ENCODE data around the gene PTPRG.

The PTPRG gene

DNA sequence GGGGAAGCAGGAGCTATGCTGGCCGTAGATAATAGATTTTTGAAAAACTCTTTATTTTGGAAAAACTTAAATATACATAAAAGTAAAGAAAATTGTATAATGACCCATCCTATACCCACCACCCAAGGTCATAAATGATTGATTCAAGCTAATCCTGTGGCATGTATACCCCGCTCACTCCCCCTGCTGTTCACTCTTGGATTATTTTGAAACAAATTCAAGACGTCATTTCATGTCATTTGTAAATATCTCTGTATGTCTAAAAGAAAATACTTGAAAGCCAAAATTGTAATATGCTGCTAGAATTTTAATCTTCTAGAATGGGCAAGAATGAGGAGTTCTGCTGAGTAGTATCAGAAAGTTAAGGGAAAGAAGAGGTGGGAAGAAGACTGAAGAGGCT lies 570.2 kb downstream of the PTPRG start:
- TF ChIP-seq, protein P1, sequence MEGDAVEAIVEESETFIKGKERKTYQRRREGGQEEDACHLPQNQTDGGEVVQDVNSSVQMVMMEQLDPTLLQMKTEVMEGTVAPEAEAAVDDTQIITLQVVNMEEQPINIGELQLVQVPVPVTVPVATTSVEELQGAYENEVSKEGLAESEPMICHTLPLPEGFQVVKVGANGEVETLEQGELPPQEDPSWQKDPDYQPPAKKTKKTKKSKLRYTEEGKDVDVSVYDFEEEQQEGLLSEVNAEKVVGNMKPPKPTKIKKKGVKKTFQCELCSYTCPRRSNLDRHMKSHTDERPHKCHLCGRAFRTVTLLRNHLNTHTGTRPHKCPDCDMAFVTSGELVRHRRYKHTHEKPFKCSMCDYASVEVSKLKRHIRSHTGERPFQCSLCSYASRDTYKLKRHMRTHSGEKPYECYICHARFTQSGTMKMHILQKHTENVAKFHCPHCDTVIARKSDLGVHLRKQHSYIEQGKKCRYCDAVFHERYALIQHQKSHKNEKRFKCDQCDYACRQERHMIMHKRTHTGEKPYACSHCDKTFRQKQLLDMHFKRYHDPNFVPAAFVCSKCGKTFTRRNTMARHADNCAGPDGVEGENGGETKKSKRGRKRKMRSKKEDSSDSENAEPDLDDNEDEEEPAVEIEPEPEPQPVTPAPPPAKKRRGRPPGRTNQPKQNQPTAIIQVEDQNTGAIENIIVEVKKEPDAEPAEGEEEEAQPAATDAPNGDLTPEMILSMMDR (IDR thresholded peaks at IDR 0.05; ENCODE audit: low read depth, low read length) = peak; percentile 20
- DNase-seq (ENCODE audit: extremely low read depth, low read depth) = no peak

DNA sequence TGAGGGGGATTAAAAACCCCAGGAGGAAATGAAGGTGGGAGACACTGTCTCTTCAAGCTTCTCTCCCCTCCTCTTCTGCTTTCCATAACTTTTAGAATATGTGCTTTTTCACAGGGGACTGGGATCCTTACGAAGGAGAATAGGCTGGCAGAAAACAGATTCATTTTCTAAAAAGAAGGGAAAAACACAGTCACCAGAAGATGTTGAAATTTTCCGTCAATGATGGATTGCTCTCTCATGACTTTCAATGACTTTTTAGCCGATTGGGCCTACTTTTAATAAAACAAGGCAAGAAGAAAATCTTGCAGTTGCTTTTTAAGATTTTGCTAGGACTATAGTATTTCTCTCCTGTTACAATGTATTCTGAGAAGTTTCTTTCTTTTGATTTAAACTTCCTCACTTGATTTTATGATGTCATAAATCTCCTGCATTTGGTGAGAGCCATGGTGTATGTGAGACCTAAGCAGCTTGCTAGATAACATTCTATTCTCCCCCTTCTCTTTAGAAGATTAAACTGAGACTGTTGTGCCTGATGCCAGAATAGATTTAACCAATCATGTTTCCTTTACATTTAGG lies 570.7 kb downstream of the PTPRG start:
- TF ChIP-seq, protein P1 (IDR thresholded peaks at IDR 0.05; ENCODE audit: low read depth, low read length) = no peak
- DNase-seq (ENCODE audit: extremely low read depth, low read depth) = no peak

DNA sequence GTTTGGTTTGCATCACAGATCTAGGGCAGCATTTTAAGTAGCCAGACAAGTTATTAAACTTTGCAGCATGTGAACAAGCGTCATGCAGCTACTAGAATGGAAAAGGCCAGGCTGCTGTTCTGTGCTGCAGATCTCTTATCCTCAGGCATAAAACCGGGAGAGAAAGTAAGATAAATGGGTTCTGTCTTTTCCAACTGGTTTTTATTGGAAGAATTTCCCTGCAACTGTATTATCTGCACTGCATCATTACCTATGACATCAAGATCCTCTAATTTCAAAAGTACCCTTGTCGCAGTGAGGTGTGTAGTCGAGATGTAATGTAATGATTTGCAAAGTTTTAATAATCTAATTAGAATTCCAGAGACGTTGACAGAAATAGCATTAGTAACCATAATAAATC lies 571.6 kb downstream of the PTPRG start:
- no peak for DNase-seq (ENCODE audit: extremely low read depth, low read depth)
- TF ChIP-seq, protein P1 (IDR thresholded peaks at IDR 0.05; ENCODE audit: low read depth, low read length) = no peak

DNA sequence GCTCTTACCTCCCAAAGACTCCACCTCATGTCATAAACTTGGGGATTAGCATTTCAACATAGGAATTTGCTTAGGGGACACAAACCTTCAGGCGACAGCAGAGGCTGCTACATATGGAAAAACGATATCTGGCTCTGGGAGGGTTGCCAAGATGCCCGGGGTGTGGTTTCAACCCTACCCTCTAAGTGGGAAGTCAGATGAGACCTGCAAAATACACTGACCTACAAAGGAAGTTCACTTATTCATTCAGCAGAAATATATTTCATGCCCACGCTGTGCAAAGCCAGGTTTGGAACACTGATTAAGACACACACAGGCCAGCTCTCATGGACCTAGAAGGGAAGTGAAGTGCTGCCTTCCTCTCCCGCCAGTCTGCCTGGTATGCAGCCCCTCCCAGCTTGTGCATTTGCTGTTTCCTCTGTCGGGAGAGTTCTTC lies 572.7 kb downstream of the PTPRG start:
- DNase-seq (ENCODE audit: extremely low read depth, low read depth) = no peak
- TF ChIP-seq, protein P1 (IDR thresholded peaks at IDR 0.05; ENCODE audit: low read depth, low read length) = no peak

DNA sequence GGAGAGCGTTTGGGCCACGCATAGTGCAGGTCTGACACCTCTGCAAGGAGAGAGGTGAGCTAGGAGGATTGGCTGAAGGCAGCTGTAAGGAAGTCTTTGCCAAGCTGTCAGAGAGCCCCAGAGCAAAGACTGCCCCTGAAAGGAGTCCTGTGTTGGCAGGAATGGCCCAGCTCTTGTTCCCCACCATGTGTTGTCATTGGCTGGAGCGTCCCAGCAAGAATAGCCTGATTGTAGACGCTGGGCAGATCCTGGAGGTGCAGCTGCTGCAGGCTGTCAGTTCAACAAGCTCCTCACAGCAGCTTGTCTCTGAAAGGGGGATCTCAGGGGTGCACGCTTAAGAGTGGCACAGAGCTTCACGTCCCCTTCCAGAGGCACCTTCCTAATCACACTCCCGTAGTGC lies 574.4 kb downstream of the PTPRG start:
- DNase-seq (ENCODE audit: extremely low read depth, low read depth) = no peak
- TF ChIP-seq, protein P1 (IDR thresholded peaks at IDR 0.05; ENCODE audit: low read depth, low read length) = no peak

DNA sequence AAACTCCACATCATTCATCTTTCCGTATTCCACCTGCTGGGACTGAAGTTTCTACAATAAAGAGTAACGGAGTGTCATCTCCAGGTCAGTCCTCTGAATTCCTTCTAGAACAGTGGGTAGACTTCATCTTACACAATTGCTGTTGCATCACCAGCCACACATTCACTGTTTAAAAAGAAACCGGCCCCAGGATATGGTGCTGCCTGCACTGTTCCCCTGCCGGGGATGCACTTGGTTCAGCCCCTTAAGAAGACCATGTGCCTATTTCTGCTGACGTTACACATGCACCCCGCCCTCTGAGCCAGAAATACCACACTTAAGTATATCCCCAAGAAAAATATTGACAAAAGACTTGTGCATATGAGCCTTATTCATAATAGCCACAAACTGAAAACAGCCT lies 578.6 kb downstream of the PTPRG start:
- TF ChIP-seq, protein P1 (IDR thresholded peaks at IDR 0.05; ENCODE audit: low read depth, low read length) = no peak

DNA sequence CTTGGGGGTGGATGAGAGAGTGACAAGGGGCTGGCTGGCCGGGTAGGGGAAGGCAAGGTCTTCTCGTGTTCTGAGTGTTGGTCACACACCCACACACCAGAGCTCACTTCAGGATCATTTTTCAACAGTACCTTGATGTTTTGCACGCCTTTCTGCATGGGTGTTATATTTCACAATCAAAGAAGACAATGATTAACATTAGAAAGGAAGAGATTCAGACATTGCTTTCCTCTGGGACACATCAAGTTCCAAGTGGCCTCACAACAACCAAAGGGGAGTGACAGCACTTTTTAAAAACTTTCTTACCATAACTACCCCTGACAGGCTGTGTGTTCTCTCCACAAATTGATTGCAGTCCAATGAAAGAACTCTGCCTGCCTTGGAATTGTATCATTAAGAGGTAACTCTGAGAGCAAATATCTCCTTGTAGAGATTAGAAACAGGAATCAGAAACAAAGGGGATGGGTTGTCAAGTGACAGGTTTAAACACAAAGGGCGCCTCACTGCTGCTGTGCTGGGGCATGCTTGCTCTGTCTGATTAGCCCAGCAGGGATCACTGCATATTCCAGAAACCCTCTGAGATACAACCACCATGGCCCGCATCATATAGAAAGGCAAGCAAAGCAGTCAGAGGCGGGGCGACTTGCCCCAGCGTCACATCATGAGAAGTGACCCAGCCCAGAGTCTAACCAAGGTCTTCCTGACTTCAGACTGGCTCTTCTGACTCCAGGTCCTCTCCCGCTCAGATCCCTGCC lies 581.1 kb downstream of the PTPRG start:
- DNase-seq (ENCODE audit: extremely low read depth, low read depth) = no peak

More for the DNA sequence above, 578.6 kb downstream of the PTPRG start:
- no peak for DNase-seq (ENCODE audit: extremely low read depth, low read depth)

More for the DNA sequence above, 581.1 kb downstream of the PTPRG start:
- TF ChIP-seq, protein P1 (IDR thresholded peaks at IDR 0.05; ENCODE audit: low read depth, low read length) = no peak
